Inferior parietal cortex (tissue), 1 donor: ENCODE measurements around the gene SEMA3B.
"Not testable (repeated sequence)": the region's sequence is repeated elsewhere in the genome, so short reads cannot be mapped to it uniquely, and the experiment has no call there.

ENCODE experiments used
- DNase-seq: peaks from one replicate; pipeline ENCODE4 v3.0.0-alpha.2; 2016; ENCODE audit errors: extremely low spot score

Gene SEMA3B

DNA sequence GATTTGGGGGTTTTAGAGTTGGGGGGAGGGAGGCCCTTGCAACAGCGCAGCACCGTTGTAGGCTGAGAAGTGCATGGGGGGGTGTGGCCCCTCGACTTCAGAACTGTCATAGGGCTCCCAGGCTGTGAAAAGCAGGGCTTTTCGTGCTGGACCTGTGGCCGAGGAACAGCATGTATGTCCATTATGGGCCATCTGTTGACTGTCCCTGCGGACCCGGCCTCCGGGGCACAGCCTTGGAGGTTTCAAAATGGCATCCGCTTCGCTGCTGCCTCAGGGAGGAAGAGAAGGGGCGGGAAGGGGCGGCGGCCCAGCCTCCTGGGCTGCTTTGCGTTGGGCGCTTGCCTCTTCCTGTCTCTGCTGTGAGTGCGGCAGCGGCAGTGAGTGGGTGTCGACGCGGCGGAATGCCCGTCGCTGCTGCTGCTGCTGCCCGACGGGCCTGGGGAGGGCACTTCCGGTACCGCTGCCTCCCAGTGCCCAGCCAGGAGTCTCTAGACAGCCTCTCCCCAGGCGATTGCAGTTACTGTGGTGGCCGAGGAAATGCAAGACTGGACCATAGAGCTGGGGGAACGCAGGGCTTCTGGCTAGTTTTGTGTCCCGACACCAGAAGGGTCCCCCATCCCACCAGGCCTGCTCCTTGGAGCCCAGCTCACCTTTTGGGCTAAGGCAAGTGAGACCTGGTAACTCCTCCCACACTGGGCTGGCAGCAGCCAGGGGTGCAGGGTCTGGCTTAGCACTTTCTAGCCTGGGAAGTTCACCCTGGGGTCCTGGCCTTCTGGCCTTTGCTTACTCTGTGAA lies 31.0 kb upstream of the SEMA3B start:
- no peak for DNase-seq

DNA sequence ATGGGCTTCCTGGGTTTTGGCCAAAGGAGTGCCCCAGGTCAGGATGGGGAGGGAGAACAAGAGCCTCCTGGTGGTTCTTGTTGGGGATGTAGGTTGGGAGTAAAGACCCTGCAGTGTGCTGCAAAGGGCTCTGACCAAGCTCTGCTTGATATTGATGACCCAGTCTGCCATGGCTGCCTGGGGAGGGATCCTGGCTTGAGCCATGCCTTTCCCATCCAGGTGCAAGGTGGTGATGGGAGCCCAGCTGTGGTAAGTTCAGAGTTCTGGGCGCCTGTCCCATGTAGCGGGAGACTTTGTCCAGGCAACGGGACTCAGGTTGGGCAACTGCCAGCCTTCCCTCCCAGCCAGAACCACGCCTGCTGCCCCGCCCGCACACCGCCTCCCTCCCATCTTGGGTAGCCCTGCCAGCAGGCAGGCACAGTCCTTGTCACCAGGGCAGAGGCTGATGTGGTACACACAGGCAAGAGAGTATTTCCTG lies 30.4 kb upstream of the SEMA3B start:
- DNase-seq, result no peak

- no peak for DNase-seq
These were observed 29.3 kb upstream of the SEMA3B start for GRCh38 chr3:50239649-50240048.

DNA sequence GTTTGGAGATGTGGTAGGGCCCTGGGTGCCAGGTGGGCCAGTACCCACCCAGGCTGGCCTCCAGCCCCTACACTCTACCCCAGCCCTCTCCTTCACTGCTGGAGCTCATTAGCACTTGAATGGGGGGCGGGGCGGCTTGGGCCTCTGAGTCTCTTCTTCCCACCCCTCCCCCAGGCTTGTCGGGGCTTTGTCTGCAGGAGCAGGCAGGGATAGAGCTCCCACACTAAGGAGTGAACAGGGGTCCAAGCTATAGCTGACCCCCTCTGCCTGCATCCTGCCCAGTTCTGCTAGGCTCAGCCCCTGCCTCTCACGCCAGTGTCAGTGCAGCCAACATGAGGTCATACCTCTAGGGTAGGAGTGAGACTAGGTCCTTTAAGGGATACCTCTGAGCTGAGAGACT lies 27.8 kb upstream of the SEMA3B start:
- no peak for DNase-seq

DNA sequence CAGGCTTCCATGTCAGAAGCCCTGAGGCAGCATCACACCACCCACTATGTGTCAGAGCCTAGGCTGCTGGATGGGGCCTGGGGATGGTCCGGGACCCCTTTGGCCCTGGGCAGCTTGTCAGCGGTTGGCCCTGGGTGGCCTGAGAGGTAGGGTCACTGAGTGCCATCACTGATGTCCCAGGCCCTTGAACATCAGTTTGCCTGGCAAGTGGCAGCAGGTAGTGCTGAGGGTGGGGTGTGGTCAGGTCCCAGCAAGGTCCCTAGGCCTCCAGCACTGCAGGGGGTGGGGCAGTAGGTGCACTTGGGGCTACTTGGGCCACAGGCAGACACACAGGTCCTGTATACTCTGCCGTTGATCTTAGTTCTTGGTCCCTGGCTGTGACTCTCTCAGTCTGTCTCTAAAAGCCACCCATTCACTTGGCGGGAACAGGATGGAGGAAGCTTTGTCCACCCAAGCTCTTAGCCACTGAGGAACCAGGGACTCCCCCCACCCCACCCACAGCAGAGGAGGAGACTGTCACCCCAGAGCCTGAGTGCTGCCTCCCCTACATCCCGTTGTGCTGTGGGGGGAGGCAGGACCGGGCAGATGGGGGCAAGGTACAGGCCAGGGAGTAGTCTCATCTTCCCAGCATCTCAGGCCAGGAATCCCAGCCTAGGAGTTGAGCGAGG lies 27.1 kb upstream of the SEMA3B start:
- DNase-seq, result no peak

- no peak for DNase-seq
These were observed 26.6 kb upstream of the SEMA3B start for GRCh38 chr3:50242381-50242770.

DNA sequence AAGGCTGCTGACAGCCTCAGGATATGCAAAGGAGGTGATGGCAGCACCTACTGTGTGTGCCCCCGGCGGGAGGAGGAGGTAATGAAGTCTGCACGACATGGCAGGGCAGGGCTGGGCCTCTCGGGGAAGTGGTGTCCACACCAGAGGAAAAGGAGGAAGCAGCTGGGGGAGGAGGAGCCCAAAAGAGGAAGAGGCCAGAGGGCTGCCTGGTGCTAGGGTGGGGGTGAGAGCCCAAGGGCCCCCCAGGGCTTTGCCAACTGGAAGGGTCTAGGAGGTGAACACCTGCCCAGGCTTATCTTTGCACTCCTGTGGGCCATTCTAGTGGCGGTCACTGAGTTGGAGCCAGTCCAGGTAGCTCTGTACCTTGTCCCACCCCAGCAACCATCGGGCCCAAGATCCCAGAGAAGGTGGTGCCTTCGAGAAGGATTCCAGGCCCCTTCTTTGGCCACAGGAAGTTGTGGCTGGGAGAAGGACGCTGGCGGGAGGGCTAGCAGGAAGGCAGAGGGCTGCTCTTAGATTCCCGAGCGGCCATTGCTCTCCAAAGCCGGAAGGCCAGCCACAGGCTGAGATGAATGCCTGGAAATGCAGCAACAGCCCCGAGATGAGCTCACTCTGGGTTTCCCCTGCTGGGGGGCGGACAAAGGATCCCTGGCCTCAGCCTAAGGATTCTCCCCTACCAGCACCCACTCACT lies 25.9 kb upstream of the SEMA3B start:
- no peak for DNase-seq

DNA sequence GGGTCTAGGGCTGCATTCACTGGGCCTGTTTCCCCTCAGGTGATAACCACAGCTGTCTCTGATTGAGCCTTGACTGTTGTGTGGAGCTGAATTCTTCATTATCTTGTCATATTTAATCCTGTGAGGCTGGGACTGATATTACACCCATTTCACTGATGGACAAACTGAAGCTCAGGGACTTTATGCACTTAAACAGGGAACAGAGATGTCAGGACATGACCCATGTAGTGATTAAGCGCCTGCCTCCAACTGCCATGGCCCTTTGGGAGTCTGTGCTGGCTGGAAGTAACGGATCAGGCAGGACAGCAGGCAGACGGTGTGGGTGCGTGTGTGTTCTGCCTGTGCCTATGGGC lies 25.4 kb upstream of the SEMA3B start:
- no peak for DNase-seq

DNA sequence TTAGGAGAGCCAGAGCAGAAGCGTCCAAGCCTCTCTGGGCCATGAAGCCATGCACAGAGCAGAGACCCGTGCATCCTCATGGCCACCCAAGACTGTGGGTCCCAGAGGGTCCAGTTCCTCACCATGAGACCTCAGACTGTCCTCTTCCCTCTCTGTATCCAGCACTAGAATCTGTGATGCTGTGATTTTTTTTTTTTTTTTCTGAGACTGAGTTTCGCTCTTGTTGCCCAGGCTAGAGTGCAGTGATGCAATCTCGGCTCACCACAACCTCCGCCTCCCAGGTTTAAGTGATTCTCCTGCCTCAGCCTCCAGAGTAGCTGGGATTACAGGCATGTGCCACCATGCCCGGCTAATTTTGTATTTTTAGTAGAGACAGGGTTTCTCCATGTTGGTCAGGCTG lies 24.1 kb upstream of the SEMA3B start:
- not testable (repeated sequence) for DNase-seq

- no peak for DNase-seq
These were observed 23.6 kb upstream of the SEMA3B start for GRCh38 chr3:50245251-50245745.

DNA sequence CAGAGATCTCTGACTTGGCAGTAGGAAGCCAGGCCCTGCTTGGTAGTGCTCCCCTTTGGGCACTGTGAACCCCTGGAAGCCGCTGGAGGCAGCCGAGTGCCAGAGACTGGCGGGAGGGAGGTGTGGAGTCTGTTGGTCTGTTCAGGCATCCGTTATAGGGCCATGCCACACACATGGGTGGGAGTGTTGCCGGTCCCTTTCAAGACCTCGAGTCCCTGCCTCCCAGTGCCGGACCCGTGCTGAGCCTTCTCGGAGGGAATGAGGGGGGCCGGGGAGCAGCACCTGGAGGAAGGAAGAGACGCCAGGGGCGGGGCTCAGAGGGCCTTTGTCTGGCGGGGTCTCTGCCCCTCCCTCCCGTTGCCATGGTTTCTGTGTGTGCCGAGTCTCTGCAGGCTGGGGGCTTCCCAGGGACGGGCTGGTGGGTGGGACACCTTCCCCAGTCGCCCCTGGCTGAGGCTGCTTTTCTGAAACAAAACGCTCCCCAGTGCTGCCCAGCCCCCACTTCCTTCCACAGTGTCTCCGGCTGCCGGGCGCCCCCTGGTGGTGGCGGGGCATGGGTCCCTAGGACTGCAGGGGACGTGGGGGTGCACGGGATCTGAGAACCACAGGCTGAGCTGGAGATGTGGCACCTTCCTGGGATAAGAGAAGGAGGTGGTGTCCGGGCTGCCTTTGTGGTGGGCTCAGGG lies 23.0 kb upstream of the SEMA3B start:
- DNase-seq, result peak; percentile 88

GRCh38 chr3:50246517-50246954 lies 22.4 kb upstream of the SEMA3B start:
- no peak for DNase-seq

- DNase-seq, result no peak
These were observed 20.6 kb upstream of the SEMA3B start for GRCh38 chr3:50248387-50248786.

GRCh38 chr3:50249457-50249856 lies 19.5 kb upstream of the SEMA3B start:
- no peak for DNase-seq

GRCh38 chr3:50250514-50250913 lies 18.4 kb upstream of the SEMA3B start:
- no peak for DNase-seq

DNA sequence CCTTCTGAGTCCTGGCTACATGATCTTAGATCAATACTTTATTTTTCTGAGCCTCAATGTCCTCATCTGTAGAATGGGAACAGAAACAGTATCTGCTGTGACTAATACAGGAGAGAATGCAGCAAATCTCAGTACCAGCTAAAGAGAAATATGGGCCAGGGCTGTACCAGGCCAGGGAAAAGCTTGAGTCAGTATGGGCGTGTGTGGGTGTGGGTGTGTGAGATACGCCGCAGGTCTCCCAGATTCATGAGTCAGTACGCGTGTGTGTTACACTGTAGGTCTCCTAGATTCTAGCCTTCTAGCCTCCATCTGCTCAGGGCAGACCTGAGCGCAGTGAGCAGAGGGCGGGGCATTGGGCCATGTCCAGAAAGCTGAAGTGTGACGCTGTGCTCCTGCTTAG lies 17.7 kb upstream of the SEMA3B start:
- DNase-seq, result no peak

DNA sequence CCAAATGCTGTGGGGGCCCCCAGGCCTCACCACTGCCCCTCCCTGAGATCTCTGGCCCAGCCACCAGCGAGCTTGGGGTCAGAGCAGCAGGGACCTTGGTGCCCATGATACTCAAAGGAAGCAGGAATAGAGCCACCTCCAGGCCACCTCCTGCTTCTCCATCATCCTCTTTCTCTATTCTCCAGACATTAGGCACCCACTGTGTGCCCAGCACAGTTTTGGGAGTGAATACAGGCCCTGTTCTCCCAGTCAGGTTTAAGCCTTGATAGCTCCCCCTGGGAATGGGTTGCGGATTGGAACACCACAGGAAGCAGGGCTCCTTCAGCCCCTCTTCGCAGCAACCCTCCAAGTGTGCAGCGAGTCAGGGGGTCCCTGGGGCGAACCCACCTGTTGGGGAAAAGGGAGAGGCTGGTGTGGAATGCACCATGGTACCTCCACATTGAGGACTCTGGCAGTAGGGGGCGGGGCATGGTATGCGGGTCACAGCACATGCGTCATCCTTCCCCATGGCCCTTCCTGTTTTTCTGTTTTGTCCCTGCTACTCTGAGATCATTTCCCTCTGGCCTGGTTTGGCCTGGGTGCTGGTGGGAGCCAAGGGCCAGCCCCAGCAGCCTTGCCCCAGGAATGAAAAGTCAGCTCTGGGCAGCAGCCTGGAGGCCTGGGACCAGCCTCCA lies 14.2 kb upstream of the SEMA3B start:
- DNase-seq, result no peak

DNA sequence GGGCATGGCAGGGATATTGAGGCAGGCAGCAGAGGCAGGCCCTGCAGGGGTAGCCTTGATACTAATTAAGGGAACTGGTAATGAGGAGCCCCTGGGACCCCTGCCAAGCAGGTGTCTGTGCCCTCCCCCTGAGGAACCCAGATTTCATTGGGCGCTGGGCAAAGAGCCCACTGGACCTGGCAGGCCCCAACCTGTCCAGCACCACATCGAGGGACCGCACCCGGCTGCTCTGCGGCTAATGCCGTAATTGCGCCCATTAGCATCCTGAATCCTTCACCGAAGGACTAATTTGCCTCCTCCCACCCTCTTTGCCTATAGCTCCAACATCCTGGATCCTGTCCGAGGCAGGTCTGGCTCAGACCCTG lies 13.7 kb upstream of the SEMA3B start:
- DNase-seq, result no peak

- DNase-seq, result no peak
These were observed 11.7 kb upstream of the SEMA3B start for GRCh38 chr3:50256978-50257890.

DNA sequence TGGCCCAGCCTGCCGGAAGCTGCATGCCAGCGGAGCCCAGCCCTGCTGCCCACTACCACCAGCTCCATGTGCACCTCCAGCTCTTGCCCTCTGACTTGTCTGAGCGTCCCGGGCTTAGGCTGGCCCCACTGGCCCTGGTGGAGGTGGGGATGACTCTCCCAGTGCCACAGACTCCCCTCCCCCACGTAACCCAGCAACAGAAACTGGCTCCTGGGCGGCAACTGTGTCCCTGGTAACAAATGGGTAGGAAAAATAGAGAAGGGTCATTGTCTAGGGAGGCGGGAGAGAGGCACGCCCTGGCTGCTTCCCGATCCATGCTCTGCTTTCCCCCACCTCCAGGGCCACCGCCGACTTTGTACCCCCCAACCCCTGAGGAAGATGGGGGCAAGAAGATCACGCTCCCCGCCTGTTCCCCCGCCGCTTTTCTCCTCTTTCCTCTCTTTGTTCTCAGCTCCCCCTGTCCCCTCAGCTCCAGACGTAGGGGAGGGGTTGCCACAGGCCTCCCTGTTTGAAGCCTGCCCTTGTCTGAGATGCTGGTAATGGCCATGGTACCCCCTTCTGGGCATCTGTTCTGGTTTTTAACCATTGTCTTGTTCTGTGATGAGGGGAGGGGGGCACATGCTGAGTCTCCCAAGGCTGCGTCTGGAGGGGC lies 10.8 kb upstream of the SEMA3B start:
- DNase-seq, result no peak
